K562 (cell line): ENCODE measurements around the gene PARD6B. TPM values are rescaled to one million over a fixed set of nuclear protein-coding genes. Genes with fewer than 3 reads are reported as not detected.

ENCODE experiments used
- CEBPB ChIP-seq: fragments of 450-650 bp; IDR thresholded peaks from 2 replicates; pipeline ENCODE4 v1.6.1; 2016; ENCODE audit warnings: missing genetic modification characterization, missing compliant biosample characterization
- DNMT1 ChIP-seq: fragments of 450-650 bp; IDR thresholded peaks from 2 replicates; pipeline ENCODE4 v1.6.1; 2016; ENCODE audit warnings: antibody characterized with exemption, mild to moderate bottlenecking
- JUN ChIP-seq, 2 experiments: sonication (generic) in 1 of 2; formaldehyde crosslinking in 1 of 2; IDR thresholded peaks; 2 replicates each; pipeline versions ENCODE4 v1.6.1 to v1.8.0; 2012 to 2022; ENCODE audit warnings: borderline replicate concordance in 2 of 2, mild to moderate bottlenecking in 2 of 2, improper control_type of control experiment in 1 of 2, low read depth in 1 of 2, low read length in 1 of 2, missing genetic modification reagents in 1 of 2
- MCM7 ChIP-seq, 2 experiments: fragments of 450-650 bp; IDR thresholded peaks; 2 replicates each; pipeline ENCODE4 v1.6.1; 2016 to 2018
- POLR2AphosphoS5 ChIP-seq: IDR thresholded peaks from 2 replicates; pipeline ENCODE4 v1.6.1; 2011; ENCODE audit warnings: mild to moderate bottlenecking, low read depth, low read length, moderate library complexity; ENCODE audit not compliant: control insufficient read depth, insufficient read depth
- PRPF4 ChIP-seq: fragments of 200-400 bp; formaldehyde crosslinking; IDR thresholded peaks from one replicate; pipeline ENCODE4 v1.6.1; 2017; ENCODE audit warnings: low read length, low read depth, mild to moderate bottlenecking; ENCODE audit not compliant: insufficient read depth, poor library complexity, severe bottlenecking
- RBM25 ChIP-seq: fragments of 200-400 bp; formaldehyde crosslinking; IDR thresholded peaks from 2 replicates; pipeline ENCODE4 v1.6.1; 2018; ENCODE audit warnings: low read length, low read depth, moderate library complexity; ENCODE audit not compliant: severe bottlenecking
- TARDBP ChIP-seq: fragments of 450-650 bp; IDR thresholded peaks from 2 replicates; pipeline ENCODE4 v1.6.1; 2016
- polyA plus RNA-seq, 8 experiments: library from polyadenylated mRNA; depleted of rRNA in 4 of 8; stranded (reverse) in 5 of 8; unstranded in 3 of 8; fragments of >200 nt; fragmentation: Nextera tagmentation in 2 of 8; fragmentation: Illumina TruSeq in 1 of 8; extraction: Ambion mirVana in 2 of 8; extraction: Trizol in 1 of 8; gene quantifications; 2 replicates each; pipeline versions ENCODE4 v1.2.1 to v1.2.3, GENCODE V29; 2011 to 2014; ENCODE audit warnings: inconsistent platforms in 1 of 8, missing spikeins in 1 of 8
- total RNA-seq, 7 experiments: library from RNA; depleted of rRNA in 6 of 7; stranded (reverse); fragments of >200 nt in 6 of 7; fragmentation: Illumina TruSeq in 2 of 7; extraction: Trizol in 2 of 7; gene quantifications; 2 replicates each; pipeline versions ENCODE4 v1.2.1 to v1.2.3, GENCODE V29; 2011 to 2021; ENCODE audit warnings: low replicate concordance in 1 of 7
- TF ChIP-seq, protein P1 (sequence below), 2 experiments: fragments of 450-650 bp in 1 of 2; sonication (generic) in 1 of 2; formaldehyde crosslinking; conservative IDR thresholded peaks; 2 replicates each; pipeline versions ENCODE4 v1.4.0 to v1.8.1; 2020 to 2022; ENCODE audit warnings: mild to moderate bottlenecking in 1 of 2, missing genetic modification reagents in 1 of 2
- TF ChIP-seq, protein P2 (sequence below): sonication (generic); formaldehyde crosslinking; IDR thresholded peaks from 2 replicates; pipeline ENCODE4 v1.8.0; 2022; ENCODE audit warnings: missing genetic modification reagents, mild to moderate bottlenecking, moderate library complexity, borderline replicate concordance
- TF ChIP-seq, protein P3 (sequence below): fragments of 450-650 bp; IDR thresholded peaks from 2 replicates; pipeline ENCODE4 v1.6.1; 2017; ENCODE audit warnings: antibody characterized with exemption, mild to moderate bottlenecking
- TF ChIP-seq, protein P4 (sequence below), 2 experiments: fragments of 150-350 bp in 1 of 2; IDR thresholded peaks; 2 replicates each; pipeline ENCODE4 v1.6.1; 2012 to 2016; ENCODE audit warnings: low read depth in 2 of 2, low read length in 2 of 2, mild to moderate bottlenecking in 1 of 2, moderate library complexity in 1 of 2
- TF ChIP-seq, protein P5 (sequence below): conservative IDR thresholded peaks from 2 replicates; pipeline ENCODE4 v1.6.1; 2011; ENCODE audit warnings: low read depth, mild to moderate bottlenecking, low read length; ENCODE audit not compliant: control insufficient read depth

Gene PARD6B
- total and polyA plus RNA-seq, 9 of the 15 experiments (the other 6 are each of a cell fraction or from before 2014, with no cell fraction given) = 1.7 to 12.3 (median 5.5) TPM

DNA sequence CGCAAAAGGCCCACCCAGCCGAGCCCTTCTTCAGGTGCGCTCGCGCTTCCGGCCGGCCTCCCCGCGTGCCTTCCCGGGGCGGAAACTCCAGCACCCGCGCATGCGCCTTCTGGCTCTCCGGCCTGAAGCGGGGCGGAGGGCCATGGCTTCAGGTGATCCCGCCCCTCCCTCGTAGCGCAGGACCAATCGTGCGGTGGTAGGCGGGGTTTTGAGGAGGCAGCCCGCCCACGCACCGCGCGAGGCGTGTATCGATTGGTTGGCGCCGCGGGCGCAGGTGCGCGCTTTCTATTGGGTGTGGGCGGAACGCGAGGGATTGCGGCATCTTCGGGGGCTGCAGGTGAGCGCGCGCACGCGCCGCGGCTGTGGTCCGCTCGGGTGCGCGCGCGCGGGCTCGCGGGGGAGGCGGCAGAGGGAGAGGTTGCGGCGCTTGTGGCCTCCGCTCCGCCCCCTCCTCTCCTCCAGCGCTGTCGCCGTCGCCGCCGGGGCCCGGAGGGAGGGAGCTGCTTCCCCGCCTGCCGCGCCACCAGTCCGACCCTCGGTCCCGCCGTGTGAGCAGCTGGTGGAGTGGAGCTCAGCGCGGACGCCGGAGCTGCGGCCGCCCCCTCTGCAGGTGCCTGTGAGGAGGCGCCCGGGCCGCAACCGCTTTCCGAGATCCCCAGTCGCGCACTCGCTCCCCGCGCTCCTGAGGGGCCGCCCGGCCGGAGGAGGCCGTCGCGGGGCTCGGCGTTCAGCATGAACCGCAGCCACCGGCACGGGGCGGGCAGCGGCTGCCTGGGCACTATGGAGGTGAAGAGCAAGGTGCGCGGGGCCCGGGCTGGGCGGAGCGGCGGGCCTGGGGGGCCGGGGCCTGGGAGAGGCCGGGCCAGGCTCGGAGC, at the start of gene PARD6B (continued):
- TF ChIP-seq PRPF4 = peak; percentile 48
- 0 out of 2 replicates have a peak, but pooled peaks have one; percentile 30 for TF ChIP-seq JUN (IDR thresholded peaks at IDR 0.05; ENCODE audit: borderline replicate concordance, low read depth, low read length)
- no peak for TF ChIP-seq JUN (CRISPR knock-in tag; IDR thresholded peaks at IDR 0.05; ENCODE audit: borderline replicate concordance)
- peak; percentile 91 for TF ChIP-seq TARDBP
- no peak for TF ChIP-seq DNMT1
- TF ChIP-seq MCM7 (IDR thresholded peaks at IDR 0.05) = no peak
- TF ChIP-seq, protein P1, sequence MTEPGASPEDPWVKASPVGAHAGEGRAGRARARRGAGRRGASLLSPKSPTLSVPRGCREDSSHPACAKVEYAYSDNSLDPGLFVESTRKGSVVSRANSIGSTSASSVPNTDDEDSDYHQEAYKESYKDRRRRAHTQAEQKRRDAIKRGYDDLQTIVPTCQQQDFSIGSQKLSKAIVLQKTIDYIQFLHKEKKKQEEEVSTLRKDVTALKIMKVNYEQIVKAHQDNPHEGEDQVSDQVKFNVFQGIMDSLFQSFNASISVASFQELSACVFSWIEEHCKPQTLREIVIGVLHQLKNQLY (CRISPR knock-in tag; conservative IDR thresholded peaks at IDR 0.05) = no peak
- TF ChIP-seq, protein P2, sequence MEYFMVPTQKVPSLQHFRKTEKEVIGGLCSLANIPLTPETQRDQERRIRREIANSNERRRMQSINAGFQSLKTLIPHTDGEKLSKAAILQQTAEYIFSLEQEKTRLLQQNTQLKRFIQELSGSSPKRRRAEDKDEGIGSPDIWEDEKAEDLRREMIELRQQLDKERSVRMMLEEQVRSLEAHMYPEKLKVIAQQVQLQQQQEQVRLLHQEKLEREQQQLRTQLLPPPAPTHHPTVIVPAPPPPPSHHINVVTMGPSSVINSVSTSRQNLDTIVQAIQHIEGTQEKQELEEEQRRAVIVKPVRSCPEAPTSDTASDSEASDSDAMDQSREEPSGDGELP (CRISPR knock-in tag) = peak; percentile 81
- TF ChIP-seq, protein P3, sequence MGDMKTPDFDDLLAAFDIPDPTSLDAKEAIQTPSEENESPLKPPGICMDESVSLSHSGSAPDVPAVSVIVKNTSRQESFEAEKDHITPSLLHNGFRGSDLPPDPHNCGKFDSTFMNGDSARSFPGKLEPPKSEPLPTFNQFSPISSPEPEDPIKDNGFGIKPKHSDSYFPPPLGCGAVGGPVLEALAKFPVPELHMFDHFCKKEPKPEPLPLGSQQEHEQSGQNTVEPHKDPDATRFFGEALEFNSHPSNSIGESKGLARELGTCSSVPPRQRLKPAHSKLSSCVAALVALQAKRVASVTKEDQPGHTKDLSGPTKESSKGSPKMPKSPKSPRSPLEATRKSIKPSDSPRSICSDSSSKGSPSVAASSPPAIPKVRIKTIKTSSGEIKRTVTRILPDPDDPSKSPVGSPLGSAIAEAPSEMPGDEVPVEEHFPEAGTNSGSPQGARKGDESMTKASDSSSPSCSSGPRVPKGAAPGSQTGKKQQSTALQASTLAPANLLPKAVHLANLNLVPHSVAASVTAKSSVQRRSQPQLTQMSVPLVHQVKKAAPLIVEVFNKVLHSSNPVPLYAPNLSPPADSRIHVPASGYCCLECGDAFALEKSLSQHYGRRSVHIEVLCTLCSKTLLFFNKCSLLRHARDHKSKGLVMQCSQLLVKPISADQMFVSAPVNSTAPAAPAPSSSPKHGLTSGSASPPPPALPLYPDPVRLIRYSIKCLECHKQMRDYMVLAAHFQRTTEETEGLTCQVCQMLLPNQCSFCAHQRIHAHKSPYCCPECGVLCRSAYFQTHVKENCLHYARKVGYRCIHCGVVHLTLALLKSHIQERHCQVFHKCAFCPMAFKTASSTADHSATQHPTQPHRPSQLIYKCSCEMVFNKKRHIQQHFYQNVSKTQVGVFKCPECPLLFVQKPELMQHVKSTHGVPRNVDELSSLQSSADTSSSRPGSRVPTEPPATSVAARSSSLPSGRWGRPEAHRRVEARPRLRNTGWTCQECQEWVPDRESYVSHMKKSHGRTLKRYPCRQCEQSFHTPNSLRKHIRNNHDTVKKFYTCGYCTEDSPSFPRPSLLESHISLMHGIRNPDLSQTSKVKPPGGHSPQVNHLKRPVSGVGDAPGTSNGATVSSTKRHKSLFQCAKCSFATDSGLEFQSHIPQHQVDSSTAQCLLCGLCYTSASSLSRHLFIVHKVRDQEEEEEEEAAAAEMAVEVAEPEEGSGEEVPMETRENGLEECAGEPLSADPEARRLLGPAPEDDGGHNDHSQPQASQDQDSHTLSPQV = no peak
- peak; percentile 97 for TF ChIP-seq RBM25
- TF ChIP-seq, protein P4, sequence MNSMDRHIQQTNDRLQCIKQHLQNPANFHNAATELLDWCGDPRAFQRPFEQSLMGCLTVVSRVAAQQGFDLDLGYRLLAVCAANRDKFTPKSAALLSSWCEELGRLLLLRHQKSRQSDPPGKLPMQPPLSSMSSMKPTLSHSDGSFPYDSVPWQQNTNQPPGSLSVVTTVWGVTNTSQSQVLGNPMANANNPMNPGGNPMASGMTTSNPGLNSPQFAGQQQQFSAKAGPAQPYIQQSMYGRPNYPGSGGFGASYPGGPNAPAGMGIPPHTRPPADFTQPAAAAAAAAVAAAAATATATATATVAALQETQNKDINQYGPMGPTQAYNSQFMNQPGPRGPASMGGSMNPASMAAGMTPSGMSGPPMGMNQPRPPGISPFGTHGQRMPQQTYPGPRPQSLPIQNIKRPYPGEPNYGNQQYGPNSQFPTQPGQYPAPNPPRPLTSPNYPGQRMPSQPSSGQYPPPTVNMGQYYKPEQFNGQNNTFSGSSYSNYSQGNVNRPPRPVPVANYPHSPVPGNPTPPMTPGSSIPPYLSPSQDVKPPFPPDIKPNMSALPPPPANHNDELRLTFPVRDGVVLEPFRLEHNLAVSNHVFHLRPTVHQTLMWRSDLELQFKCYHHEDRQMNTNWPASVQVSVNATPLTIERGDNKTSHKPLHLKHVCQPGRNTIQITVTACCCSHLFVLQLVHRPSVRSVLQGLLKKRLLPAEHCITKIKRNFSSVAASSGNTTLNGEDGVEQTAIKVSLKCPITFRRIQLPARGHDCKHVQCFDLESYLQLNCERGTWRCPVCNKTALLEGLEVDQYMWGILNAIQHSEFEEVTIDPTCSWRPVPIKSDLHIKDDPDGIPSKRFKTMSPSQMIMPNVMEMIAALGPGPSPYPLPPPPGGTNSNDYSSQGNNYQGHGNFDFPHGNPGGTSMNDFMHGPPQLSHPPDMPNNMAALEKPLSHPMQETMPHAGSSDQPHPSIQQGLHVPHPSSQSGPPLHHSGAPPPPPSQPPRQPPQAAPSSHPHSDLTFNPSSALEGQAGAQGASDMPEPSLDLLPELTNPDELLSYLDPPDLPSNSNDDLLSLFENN (IDR thresholded peaks at IDR 0.05; ENCODE audit: low read depth in 2 of 2, low read length in 2 of 2) = no peak
- TF ChIP-seq CEBPB = peak; percentile 96
- TF ChIP-seq, protein P5, sequence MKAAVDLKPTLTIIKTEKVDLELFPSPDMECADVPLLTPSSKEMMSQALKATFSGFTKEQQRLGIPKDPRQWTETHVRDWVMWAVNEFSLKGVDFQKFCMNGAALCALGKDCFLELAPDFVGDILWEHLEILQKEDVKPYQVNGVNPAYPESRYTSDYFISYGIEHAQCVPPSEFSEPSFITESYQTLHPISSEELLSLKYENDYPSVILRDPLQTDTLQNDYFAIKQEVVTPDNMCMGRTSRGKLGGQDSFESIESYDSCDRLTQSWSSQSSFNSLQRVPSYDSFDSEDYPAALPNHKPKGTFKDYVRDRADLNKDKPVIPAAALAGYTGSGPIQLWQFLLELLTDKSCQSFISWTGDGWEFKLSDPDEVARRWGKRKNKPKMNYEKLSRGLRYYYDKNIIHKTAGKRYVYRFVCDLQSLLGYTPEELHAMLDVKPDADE = peak; percentile 42
- peak; percentile 69; the same call in 1 of the 2 replicates for TF ChIP-seq POLR2AphosphoS5
